NB4 (cell line): ENCODE measurements around the gene MEX3A.

ENCODE experiments used
- CTCF ChIP-seq: IDR thresholded peaks from one replicate; pipeline ENCODE4 v1.5.1; 2012; ENCODE audit warnings: low read depth, low read length
- POLR2A ChIP-seq: IDR thresholded peaks from 2 replicates; pipeline ENCODE4 v1.6.1; 2011; ENCODE audit warnings: mild to moderate bottlenecking; ENCODE audit not compliant: insufficient read length; ENCODE audit errors: extremely low read depth

- TF ChIP-seq CTCF (no peak), POLR2A (no peak)
Measured at GRCh38 chr1:156121457-156121856, 39.2 kb upstream of the MEX3A start.
